Posterior cingulate gyrus (tissue), 11 donors: ENCODE results near the gene ZNF516.
"Not testable (repeated sequence)": the region's sequence is repeated elsewhere in the genome, so short reads cannot be mapped to it uniquely, and the experiment has no call there.

Experiments used
- DNase-seq, 10 donors: peaks; one replicate each; pipeline versions ENCODE4 v3.0.0 to v3.0.0-alpha.2; 2020 to 2021; ENCODE audit warnings: mixed read lengths in 3 of 10
- intact Hi-C: fragments of 100-400 bp; cut with DNase I; formaldehyde crosslinking; loops from one replicate; pipeline ENCODE4 v1.15.1; 2023

Gene ZNF516, protein sequence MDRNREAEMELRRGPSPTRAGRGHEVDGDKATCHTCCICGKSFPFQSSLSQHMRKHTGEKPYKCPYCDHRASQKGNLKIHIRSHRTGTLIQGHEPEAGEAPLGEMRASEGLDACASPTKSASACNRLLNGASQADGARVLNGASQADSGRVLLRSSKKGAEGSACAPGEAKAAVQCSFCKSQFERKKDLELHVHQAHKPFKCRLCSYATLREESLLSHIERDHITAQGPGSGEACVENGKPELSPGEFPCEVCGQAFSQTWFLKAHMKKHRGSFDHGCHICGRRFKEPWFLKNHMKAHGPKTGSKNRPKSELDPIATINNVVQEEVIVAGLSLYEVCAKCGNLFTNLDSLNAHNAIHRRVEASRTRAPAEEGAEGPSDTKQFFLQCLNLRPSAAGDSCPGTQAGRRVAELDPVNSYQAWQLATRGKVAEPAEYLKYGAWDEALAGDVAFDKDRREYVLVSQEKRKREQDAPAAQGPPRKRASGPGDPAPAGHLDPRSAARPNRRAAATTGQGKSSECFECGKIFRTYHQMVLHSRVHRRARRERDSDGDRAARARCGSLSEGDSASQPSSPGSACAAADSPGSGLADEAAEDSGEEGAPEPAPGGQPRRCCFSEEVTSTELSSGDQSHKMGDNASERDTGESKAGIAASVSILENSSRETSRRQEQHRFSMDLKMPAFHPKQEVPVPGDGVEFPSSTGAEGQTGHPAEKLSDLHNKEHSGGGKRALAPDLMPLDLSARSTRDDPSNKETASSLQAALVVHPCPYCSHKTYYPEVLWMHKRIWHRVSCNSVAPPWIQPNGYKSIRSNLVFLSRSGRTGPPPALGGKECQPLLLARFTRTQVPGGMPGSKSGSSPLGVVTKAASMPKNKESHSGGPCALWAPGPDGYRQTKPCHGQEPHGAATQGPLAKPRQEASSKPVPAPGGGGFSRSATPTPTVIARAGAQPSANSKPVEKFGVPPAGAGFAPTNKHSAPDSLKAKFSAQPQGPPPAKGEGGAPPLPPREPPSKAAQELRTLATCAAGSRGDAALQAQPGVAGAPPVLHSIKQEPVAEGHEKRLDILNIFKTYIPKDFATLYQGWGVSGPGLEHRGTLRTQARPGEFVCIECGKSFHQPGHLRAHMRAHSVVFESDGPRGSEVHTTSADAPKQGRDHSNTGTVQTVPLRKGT

GRCh38 chr18:76495006-76495370 lies at the start of gene ZNF516:
TSS of gene ZNF516 (minus strand) at chr18:76495242. CDS start at chr18:76443054, 52,188 bp downstream.
- intact Hi-C loops, result no loop called here
- peak in 1 of 10 donors; percentile 67 for DNase-seq

GRCh38 chr18:76538846-76539245 lies 43.8 kb upstream of the ZNF516 start:
- DNase-seq, result no peak
- intact Hi-C loops, result no loop called here

DNA sequence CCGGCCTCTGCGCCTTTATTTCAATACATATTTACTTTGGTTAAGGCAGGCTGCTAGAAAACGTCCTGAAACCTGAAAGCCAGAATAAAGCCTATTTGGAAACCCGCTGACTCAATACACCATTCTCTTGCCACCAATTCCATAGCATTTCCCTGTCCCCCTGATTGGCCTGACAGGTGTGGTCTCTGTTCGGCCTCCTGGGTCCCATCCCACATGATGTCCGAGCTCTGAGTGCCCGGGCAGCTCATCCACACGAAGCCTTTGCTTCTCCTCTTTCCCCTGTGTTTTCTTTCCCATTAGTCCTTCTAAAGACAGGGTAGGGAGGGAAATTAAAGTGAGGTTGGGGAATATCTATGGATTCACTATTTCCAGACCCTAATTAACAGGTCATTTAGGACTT lies 42.6 kb upstream of the ZNF516 start:
- no peak for DNase-seq
- intact Hi-C loops, result no loop called here

DNA sequence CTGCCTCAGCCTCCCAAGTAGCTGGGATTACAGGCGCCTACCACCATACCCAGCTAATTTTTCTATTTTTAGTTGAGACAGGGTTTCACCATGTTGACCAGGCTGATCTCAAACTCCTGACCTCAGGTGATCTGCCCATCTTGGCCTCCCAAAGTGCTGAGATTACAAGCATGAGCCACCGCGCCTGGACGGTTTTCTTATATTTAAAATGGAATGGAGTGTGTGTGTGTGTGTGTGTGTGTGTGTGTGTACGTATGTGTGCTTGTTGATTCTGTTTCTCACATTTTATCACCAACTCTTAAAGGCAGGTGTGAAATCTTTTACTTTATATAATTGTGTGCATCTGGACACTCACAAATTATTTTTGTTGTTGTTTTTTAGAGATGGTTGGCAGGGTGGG lies 41.6 kb upstream of the ZNF516 start:
- intact Hi-C loops, DNase-seq: not testable (repeated sequence)

DNA sequence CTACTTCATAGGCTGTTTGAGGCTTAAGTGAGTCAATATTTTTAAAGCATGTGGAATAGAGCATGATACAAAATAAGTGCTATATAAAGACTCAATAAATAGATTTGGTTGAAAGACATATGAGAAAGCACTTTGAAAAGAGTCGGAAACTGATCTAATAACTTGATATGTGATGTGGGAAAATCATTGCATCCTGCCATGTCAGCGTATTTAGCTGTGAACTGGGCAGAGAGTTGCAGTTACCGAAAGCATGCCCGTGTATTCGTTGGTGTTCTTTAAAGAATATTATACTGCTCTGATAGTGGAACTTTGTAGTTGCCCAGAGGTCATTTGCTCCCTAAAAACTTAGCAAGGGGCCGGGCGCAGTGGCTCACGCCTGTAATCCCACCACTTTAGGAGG lies 37.8 kb upstream of the ZNF516 start:
- DNase-seq, result no peak

DNA sequence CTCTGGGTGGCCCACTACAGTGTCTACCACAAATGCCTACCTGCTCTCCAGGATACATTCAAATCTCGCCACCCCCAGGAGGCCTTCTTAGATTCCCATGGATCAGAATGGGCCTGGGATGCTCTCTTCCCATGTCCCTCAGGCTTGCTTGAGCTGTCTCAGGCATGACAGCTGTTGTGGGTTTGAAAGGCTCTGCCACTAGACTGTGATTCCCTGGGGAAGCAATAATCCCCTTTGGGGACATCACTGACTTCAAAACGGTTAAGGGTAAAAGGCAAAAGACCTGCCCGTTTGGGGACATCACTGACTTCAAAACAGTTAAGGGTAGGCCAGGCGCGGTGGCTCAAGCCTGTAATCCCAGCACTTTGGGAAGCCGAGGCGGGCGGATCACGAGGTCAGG lies 35.8 kb upstream of the ZNF516 start:
- DNase-seq, result no peak
- intact Hi-C loops, result no loop called here

More for the DNA sequence above, 37.8 kb upstream of the ZNF516 start:
- intact Hi-C loops, result no loop called here

DNA sequence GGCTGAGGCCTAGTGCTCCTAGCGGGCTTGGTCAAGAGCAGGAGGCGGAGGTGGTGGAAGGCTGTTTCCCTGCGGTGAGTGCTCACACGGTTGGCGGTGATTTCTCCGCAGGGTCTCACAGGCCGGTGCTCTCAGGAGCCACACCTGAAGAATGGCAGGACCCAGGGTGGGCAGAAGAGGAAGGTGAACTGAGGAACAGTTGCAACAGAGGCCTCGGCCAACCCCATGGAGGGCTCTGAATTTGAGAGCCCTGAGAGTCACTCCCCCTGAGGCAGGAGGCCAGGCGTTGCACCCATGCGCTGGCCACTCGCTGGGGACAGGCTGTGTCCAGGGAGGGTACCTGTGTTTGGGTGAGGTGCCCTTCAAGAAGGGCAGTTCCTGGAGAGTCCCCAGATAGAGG lies 35.3 kb upstream of the ZNF516 start:
- DNase-seq, result no peak
- intact Hi-C loops, result no loop called here

- intact Hi-C loops, result no loop called here
- DNase-seq, result no peak
Measured at GRCh38 chr18:76529433-76529811, 34.4 kb upstream of the ZNF516 start.

DNA sequence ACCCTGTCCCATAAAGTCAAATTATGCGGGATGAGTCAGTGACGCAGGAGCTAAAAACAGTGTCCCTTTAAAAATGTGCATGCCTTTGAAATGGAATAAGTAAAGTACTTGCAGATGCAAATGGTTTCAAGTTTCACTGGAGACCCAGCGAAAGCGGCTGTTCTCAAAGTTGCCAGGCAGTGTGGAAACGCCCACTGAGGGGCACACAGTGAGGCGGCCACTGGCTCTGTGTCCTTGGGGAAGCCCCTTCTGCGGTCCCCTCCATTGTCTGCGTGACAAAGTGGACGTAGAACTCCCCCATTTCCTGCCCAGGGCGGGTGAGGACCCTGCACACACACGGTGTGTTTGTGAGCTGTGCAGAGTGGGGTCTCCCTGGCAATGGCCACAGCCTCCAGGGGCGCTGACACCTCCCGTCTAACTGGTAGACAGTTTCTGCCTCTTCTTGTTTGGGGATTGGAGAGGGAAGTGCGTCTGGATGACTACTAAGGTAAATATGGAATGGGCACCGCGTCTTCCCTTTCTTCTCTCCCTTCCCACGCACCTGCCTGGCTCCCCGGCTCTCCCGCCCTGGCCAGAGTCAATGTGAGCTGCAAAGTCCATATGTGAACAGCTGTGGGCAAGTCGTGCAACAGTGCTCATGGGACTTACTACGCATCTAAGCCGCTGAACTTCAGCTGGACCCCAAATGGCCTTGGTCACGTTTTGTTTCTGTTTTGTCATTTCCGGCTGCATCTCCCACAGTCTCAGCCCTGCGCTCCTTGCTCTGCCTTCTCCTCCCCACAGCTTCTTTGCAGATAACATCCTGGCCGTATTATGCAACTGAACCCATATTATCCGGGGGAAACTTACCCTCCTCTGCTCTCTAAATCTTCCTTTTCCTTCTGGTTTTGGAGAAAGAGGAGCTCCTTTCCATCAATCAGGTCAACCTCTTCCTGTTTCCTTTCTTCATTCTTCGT lies 33.7 kb upstream of the ZNF516 start:
- intact Hi-C loops, result no loop called here
- DNase-seq, result no peak

- no peak for DNase-seq
- intact Hi-C loops, result no loop called here
Measured at GRCh38 chr18:76525911-76526310, 30.9 kb upstream of the ZNF516 start.

- no peak for DNase-seq
- intact Hi-C loops, result no loop called here
Measured at GRCh38 chr18:76524900-76525698, 30.1 kb upstream of the ZNF516 start.

GRCh38 chr18:76524477-76524876 lies 29.4 kb upstream of the ZNF516 start:
- DNase-seq, result no peak
- intact Hi-C loops, result no loop called here

DNA sequence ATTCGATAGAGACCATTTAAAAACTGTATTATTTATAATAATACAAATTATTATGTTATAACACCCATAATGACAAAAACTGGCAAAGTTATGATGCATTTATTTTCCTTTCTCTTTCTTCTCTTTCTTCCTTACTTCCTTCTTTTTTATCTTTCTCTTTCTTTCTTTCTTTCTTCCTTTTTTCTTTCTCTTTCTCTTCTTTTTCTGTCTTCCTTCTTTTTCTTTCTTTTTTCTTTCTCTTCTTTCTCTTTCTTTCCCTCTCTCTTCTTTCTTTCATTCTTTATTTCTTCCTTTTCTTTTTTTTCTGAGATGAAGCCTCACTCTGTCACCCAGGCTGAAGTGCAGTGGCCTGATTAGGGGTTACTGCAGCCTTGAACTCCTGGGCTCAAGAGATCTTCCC lies 27.5 kb upstream of the ZNF516 start:
- no peak for DNase-seq
- intact Hi-C loops, result no loop called here

DNA sequence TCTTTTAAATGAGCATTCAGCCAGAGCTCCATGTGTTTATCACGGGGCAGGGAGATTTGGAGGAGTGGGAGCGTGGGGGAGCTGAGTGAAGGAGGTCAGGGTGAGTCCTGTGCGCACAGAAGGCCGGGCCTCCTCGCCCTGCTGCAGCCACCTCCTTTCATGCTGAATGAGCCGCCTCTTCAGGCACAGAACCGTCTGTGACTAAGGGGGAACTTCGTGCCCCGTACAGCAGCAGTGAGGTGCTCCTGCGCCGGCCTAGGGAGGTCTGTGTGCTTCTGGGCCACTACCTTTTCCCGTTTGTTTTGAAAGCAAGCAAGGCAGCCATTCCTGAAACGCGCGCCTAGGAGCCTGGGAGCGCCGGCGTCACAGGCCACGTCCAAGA lies 27.1 kb upstream of the ZNF516 start:
- intact Hi-C loops, result no loop called here
- DNase-seq, result no peak

DNA sequence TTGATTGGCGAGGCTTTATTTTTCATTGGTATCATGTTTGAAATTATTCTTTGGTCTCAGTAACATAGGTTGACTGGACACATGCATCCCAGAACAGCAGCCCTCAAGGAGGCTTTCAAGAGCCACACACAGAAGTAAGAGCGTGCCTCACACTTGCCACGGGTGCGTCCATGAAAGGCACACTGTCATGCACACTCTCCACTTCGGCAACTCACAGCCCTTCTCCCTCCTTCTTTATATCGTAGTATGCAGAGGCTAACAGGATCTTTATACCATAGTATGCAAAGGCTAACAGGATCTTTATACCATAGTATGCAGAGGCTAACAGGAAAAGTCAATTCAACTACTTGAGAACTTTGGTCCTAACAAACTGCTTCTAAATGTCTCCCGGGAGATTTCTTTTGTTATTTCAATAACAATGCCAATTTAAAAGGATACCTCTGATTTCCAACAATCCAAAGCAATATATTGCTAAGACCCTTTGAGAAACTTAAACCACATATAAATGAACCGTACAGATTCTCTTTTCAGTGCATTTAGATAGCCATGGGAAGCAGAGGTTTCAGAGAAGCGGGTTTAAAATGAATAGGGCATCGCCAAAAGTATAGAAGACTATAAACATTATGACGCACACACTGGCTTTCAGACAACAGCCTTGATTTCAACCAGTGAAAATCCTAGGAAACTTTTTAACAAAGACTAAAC lies 26.5 kb upstream of the ZNF516 start:
- DNase-seq, result no peak
- intact Hi-C loops, result no loop called here

GRCh38 chr18:76518860-76519538 lies 24.0 kb upstream of the ZNF516 start:
- intact Hi-C loops, result no loop called here
- no peak for DNase-seq

- peak in 4 of 10 donors; percentile 20 to 85 (median 24) for DNase-seq
- intact Hi-C loops, result no loop called here
Measured at GRCh38 chr18:76518123-76518859, 23.2 kb upstream of the ZNF516 start.
